Activated T-helper 1 cell treated with Interleukin-2 at 50 U/mL for 16 hours (primary cell): ENCODE data around the gene CTSD.

ENCODE experiments used
- DNase-seq: peaks from one replicate; pipeline ENCODE4 v3.0.0-alpha.2; 2020; ENCODE audit warnings: low read depth

The CTSD gene

DNA sequence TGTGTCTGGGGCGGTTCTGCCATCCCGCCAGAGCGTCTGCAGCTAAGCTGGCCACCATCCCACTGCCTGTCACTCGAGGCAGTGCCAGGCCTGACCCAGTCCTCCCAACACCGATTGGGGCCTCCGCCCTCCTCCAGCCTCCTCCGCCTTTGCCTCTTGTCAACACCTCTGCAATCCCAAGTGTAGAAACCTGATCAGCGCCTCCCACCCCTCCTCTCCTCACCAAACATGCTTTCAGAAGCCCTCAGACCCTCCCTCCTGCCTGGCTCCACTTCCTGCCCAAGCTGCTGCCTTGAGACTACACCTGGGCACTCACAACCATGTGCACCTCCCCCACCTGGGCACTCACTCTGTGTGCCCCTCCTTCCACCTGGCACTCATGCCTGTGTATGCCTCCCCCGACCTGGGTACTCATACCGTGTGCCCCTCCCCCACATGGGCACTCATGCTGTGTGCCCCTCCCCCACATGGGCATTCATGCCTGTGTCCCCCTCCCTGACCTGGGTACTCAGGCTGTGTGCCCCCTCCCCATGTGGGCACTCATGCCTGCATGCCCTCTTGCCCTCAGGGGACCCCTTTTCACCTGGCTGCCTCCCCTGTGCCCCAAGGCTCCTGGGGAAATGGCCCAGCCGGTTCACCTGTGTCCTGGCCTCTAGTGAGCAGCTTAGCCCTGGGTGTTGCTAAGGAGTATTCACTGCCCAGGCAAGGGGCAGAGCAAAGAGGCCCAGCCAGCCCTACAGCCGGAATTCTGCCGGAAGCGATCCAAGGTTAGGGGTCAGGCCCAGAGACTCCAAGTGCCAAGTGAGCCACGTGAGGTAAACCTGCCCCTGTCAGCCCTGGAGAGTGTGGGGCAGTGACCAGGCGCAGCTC is 7.8 kb downstream of the CTSD start:
- DNase-seq, result no peak

DNA sequence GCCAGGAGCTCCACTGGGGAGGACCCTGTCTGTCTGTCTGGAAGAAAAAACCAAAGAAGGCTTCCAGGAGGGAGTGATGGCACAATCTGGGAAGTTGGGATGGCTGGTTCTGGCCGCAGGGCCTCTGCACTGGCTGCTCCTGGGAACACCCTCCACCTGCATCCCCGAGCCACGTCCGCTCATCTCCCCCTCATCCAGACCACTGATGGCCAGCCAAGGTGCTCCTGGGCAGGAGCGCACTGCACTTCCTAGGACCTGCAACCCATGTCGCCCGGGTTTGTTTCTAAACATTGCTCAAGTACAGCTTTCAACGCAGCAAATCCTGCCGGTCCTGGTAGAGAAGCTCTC is 8.4 kb downstream of the CTSD start:
- DNase-seq, result no peak

GRCh38 chr11:1754376-1755150 is 9.2 kb downstream of the CTSD start:
- no peak for DNase-seq

DNA sequence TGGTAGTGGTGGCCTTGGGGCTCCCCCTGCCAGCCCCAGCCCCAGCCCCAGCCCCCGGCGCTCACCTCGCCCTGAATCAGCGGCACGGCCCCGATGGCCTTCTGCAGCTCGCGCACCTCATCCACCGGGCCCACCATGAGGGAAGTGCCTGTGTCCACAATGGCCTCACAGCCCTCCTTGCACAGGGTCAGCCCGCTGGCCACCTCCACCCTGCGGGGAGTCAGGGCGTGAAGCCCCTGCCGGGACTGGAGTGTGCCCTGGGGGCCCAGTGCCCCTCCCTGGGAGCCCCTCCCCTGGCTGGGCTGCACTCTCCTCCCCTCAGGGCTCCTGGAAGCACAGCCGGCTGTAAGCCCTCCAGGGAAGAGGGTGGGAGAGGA is 9.8 kb downstream of the CTSD start:
- DNase-seq, result no peak

DNA sequence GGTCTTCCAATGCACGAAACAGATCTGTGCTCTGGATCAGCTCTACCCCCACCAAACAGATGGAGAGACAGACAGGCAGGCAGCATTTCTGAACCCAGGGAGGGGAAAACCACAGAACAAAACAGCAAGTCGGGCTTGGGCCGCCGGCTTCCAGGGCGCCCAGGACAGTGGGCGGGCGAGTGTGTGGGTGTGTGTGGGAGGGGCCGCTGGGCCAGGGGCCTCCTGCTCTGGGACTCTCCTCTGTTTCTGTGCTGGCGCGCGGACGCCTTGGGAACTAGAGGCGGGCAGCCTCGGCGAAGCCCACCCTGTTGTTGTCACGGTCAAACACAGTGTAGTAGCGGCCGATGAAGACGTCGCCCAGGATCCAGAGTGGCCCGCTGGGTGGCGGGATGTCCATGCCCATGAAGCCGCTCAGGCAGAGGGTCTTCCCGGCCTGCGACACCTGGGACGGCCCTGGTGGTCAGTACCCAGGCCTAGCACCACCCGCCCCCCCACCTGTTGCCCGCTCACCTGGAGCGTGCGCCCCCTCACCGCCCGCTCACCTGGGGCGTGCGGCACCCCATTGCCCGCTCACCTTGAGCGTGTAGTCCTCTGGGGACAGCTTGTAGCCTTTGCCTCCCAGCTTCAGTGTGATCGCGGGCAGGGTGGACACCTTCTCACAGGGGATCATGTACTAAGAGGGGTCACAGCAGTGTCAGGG is 10.3 kb downstream of the CTSD start:
- no peak for DNase-seq

- DNase-seq, result no peak
Observed at GRCh38 chr11:1752907-1753228, 10.9 kb downstream of the CTSD start.

GRCh38 chr11:1751999-1752906 is 11.5 kb downstream of the CTSD start:
- no peak for DNase-seq

GRCh38 chr11:1751531-1751921 is 12.2 kb downstream of the CTSD start:
- no peak for DNase-seq

DNA sequence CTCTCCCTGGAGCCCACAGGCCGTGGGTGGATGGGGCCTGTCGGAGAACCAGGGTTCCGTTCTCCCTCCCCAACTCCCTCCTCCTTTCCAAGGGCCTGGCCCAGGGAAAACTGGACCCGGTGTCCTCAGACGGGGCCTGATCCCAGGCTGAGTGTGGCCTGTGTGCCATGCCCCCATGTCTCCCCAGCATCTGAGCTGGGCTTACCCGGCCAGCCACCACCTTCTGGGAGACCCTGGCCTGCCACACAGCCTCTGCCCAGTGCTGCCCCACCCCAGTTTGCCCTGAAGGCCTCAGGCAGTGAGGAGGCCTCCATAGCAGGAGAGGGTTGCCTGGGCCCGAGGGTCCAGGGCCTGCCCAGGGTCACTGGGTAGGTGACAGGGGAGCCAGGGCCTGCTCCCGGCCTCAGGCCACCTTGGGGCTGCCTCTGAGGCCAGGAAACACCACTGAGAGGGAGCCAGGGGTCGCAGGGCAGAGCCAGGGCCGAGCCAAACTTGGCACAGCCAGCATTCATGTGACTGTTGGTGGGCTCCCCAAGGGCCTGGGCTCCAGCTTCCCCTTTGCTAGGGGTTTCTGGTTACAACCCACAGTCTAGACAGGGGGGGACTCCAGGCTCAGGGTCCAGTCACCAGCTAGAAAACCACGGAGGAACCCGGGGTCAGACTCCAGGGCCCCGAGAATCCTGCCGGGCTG is 12.7 kb downstream of the CTSD start:
- DNase-seq, result no peak

- DNase-seq, result no peak
Observed at GRCh38 chr11:1750481-1750839, 13.3 kb downstream of the CTSD start, which contains the start of gene IFITM10. Gene IFITM10, minus strand, starts transcription at chr11:1750595. Its CDS starts 153 bp downstream, at chr11:1750442.

DNA sequence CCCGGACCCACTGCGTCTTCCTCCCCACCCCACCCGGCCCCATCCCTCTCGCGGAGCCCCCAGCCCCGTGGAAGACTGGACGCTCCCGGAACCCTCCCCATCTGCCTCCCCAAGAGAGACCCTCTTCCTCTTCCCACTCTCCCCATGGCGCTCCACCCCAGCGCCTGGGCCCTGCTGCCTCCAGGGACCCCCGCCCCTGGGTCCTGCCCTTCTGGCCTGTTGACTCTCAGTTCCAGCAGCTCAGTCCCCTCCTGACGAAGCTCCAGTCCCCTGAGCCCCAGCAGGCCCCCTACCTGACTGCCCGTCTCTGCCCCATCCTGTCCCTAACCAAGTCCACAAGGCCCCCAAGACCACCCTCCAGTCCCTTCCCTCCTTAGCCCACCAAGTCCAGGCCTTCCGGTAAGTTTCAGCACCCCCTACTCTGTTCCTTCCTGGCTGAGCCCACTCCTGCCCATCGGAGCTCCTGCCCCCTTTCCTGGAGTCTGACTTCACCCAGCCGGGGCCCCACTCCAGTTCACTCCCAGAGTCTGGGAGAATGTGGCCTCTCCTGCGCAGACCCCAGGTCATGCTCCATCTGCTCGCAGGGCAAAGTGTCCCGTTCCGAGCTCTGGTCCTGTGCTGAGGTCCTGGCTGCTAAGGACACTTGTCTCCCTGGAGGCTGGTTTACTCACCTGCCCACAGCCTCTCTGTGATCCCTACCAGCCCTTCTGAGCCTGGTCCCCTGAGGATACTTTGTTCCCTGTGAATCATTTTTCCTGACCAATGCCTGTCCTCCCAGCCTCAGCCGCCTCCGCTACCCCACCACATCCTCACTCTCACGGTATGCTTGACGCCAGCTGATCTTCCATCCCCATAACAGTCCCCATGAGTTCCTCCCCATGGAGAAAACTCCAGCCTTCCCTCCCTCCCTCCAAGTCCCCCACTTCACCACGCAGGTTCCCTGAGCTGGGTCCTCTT is 14.1 kb downstream of the CTSD start:
- DNase-seq, result no peak

- no peak for DNase-seq
Observed at GRCh38 chr11:1748636-1749394, 14.9 kb downstream of the CTSD start.

- no peak for DNase-seq
Observed at GRCh38 chr11:1747753-1748635, 15.7 kb downstream of the CTSD start.

- DNase-seq, result no peak
Observed at GRCh38 chr11:1746956-1747752, 16.6 kb downstream of the CTSD start.

DNA sequence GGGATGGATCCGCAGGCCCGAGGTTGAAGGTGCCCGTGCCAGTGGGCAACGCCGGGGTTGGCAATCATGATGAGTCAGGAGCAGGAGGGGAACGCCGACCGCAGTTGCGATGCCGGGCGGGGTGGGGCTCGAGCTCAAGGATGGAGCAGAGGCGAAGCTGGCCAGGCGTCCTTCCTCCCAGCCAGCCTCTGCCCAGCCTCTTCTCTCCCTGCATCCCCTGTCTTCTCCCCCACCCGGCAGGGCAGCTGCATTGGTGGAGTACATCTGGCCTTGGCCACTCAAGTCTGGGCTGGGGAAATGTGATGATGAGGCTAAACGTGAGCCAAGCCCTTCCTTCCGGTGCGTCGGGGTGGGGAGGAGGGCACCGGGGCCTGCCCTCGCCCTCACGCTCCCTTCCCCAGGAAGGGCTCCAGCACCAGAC is 17.2 kb downstream of the CTSD start:
- no peak for DNase-seq

DNA sequence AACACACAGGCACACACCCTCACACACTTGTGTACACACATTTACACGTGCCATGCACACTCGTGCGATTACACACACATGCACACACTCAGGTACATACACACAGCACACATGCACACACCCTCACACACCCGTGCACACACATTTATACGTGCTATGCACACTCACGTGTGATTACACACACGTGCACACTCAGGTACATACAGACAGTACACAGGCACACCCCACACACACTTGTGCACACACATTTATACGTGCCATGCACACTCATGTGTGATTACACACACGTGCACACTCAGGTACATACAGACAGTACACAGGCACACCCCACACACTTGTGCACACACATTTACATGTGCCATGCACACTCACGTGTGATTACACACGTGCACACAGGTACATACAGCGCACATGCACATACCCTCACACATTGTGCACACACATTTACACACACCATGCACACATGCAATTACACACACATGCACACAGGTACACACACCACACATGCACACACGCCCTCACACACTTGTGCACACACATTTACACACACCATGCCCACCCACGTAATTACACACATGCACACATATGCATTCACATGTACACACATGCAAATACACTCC is 17.9 kb downstream of the CTSD start:
- DNase-seq, result no peak
